Endothelial cell of umbilical vein (primary cell): ENCODE measurements around the gene ZC3H12A. TPM values are rescaled to one million over a fixed set of nuclear protein-coding genes. Genes with fewer than 3 reads are reported as not detected.

Experiments used
- BruUV-seq: library from RNA; stranded (reverse); fragments of 400-500 nt; replicated peaks from 2 replicates; lab custom pipeline; 2021; lab: Mats Ljungman, UMichigan
- CTCF ChIA-PET: fragments of 300-600, 350-600 bp; sonication (Branson Sonifier 250); formaldehyde crosslinking; loops from one replicate; lab custom pipeline; 2021; ENCODE audit warnings: antibody characterized with exemption, inconsistent platforms; lab: Charles Lee
- POLR2A ChIA-PET: fragments of 300-600, 350-600 bp; sonication (Branson Sonifier 250); formaldehyde crosslinking; loops from one replicate; lab custom pipeline; 2021; ENCODE audit warnings: antibody characterized with exemption, inconsistent platforms; lab: Charles Lee
- DNase-seq: peaks from one replicate; pipeline ENCODE4 v3.0.0-alpha.2; 2011; ENCODE audit warnings: low read depth, low spot score
- FAIRE-seq: peaks from 2 replicates; lab custom pipeline; 2011; peaks lifted over from hg19 to GRCh38; lab: Jason Lieb, UNC
- H2AFZ ChIP-seq: 2 replicates; pipeline ENCODE4 v1.6.0; 2012; ENCODE audit warnings: low read depth, low read length, control low read depth, inconsistent platforms
- H3K27ac ChIP-seq: 2 replicates; pipeline ENCODE4 v1.5.1; 2011; ENCODE audit warnings: low read depth, mild to moderate bottlenecking, control low read depth, low read length, moderate library complexity; ENCODE audit not compliant: insufficient read depth
- H3K27me3 ChIP-seq, 2 experiments: 2 replicates each; pipeline versions ENCODE4 v1.6.0 to v1.6.1; 2011; ENCODE audit warnings: low read length in 2 of 2, mixed read lengths in 1 of 2; ENCODE audit not compliant: control insufficient read depth in 2 of 2, insufficient read depth in 2 of 2
- H3K36me3 ChIP-seq, 2 experiments: 2 replicates in 1 of 2; 3 replicates in 1 of 2; pipeline ENCODE4 v1.5.1; 2011; ENCODE audit warnings: low read length in 2 of 2, mild to moderate bottlenecking in 1 of 2, moderate library complexity in 1 of 2; ENCODE audit not compliant: control insufficient read depth in 2 of 2, insufficient read depth in 2 of 2; ENCODE audit errors: extremely low read depth in 1 of 2
- H3K4me1 ChIP-seq: 3 replicates; pipeline ENCODE4 v1.5.1; 2011; ENCODE audit warnings: mild to moderate bottlenecking, low read length; ENCODE audit not compliant: control insufficient read depth, insufficient read depth; ENCODE audit errors: extremely low read depth
- H3K4me2 ChIP-seq: 2 replicates; pipeline ENCODE4 v1.6.1; 2011; ENCODE audit warnings: low read length, control low read depth, mixed read lengths; ENCODE audit not compliant: insufficient read depth
- H3K4me3 ChIP-seq, 3 experiments: fragments of 200-600 bp in 1 of 3; sonication (generic), shearing (Covaris generic) in 1 of 3; replicated peaks in 1 of 3; 2 replicates each; pipeline ENCODE4 v1.5.1; 2011 to 2016; ENCODE audit warnings: control low read depth in 3 of 3, low read length in 3 of 3, mild to moderate bottlenecking in 2 of 3, inconsistent platforms in 1 of 3, low read depth in 1 of 3, moderate library complexity in 1 of 3; ENCODE audit not compliant: insufficient read depth in 1 of 3
- H3K79me2 ChIP-seq: 2 replicates; pipeline ENCODE4 v1.6.0; 2012; ENCODE audit warnings: low read length, inconsistent platforms; ENCODE audit not compliant: control insufficient read depth, insufficient read depth
- H3K9ac ChIP-seq: replicated peaks from 2 replicates; pipeline ENCODE3; 2011; ENCODE audit warnings: low read length, control low read depth; ENCODE audit not compliant: insufficient read depth; ENCODE audit errors: extremely low read depth
- H3K9me1 ChIP-seq: replicated peaks from 3 replicates; pipeline ENCODE4 v1.6.0; 2011; ENCODE audit warnings: mild to moderate bottlenecking, low read length; ENCODE audit not compliant: control insufficient read depth, insufficient read depth; ENCODE audit errors: extremely low read depth
- H3K9me3 ChIP-seq: replicated peaks from 2 replicates; pipeline ENCODE4 v1.5.1; 2012; ENCODE audit warnings: low read length, inconsistent platforms; ENCODE audit not compliant: control insufficient read depth, insufficient read depth
- H4K20me1 ChIP-seq: replicated peaks from 2 replicates; pipeline ENCODE3; 2011; ENCODE audit warnings: mild to moderate bottlenecking, low read length; ENCODE audit not compliant: control insufficient read depth, insufficient read depth; ENCODE audit errors: extremely low read depth
- EZH2 ChIP-seq: IDR thresholded peaks from 2 replicates; pipeline ENCODE4 v1.6.1; 2012; ENCODE audit warnings: borderline replicate concordance, low read depth, mild to moderate bottlenecking, moderate library complexity, low read length, inconsistent platforms; ENCODE audit not compliant: severe bottlenecking
- FOS ChIP-seq: IDR thresholded peaks from 2 replicates; pipeline ENCODE4 v1.6.1; 2011; ENCODE audit warnings: mild to moderate bottlenecking, low read length, moderate library complexity, borderline replicate concordance; ENCODE audit not compliant: insufficient read depth
- GATA2 ChIP-seq: IDR thresholded peaks from 2 replicates; pipeline ENCODE4 v1.7.0; 2011; ENCODE audit warnings: low read depth, mild to moderate bottlenecking, moderate library complexity, mixed read lengths, low read length; ENCODE audit not compliant: insufficient read length, insufficient read depth
- JUN ChIP-seq: IDR thresholded peaks from 2 replicates; pipeline ENCODE4 v1.6.1; 2011; ENCODE audit warnings: borderline replicate concordance, low read depth; ENCODE audit not compliant: insufficient read length, insufficient read depth
- MAX ChIP-seq: IDR thresholded peaks from 2 replicates; pipeline ENCODE4 v1.6.1; 2011; ENCODE audit not compliant: insufficient read depth, insufficient read length
- MYC ChIP-seq: IDR thresholded peaks from one replicate; pipeline ENCODE4 v1.6.1; 2011; ENCODE audit warnings: mild to moderate bottlenecking, low read depth, low read length
- POLR2A ChIP-seq: IDR thresholded peaks from 2 replicates; pipeline ENCODE4 v1.6.1; 2012; ENCODE audit warnings: low read depth, mild to moderate bottlenecking, control low read depth, low read length
- POLR2AphosphoS5 ChIP-seq: IDR thresholded peaks from 2 replicates; pipeline ENCODE4 v1.6.1; 2012; ENCODE audit warnings: low read depth, mild to moderate bottlenecking, control low read depth, low read length, moderate library complexity; ENCODE audit not compliant: insufficient read depth
- dilution Hi-C: fragments of 300-500 bp; cut with MboI; formaldehyde crosslinking; loops from one replicate; pipeline ENCODE4 v1.15.0; 2019; ENCODE audit warnings: low sequenced_read_pairs; ENCODE audit not compliant: extremely low pct_ligation_motif_present
- intact Hi-C: fragments of 100-400 bp; cut with micrococcal nuclease; formaldehyde crosslinking; loops from one replicate; pipeline ENCODE4 v1.10.0; 2022
- polyA plus RNA-seq, 4 experiments: library from polyadenylated mRNA; depleted of rRNA in 3 of 4; stranded (reverse) in 3 of 4; unstranded in 1 of 4; fragments of >200 nt; gene quantifications; 2 replicates each; pipeline versions ENCODE4 v1.2.1 to v1.2.3, GENCODE V29; 2011 to 2012; ENCODE audit warnings: missing spikeins in 1 of 4
- total RNA-seq: library from RNA; stranded (reverse); gene quantifications from 2 replicates; pipeline ENCODE4 v1.2.3, GENCODE V29; 2021
- TF ChIP-seq, protein P1 (sequence below), 2 donors: IDR thresholded peaks; 1 replicate in 1 of 2; 2 replicates in 1 of 2; pipeline ENCODE4 v1.5.1; 2011; ENCODE audit warnings: low read length in 2 of 2, mild to moderate bottlenecking in 2 of 2, moderate library complexity in 2 of 2, control low read depth in 1 of 2, inconsistent platforms in 1 of 2, low read depth in 1 of 2; ENCODE audit not compliant: insufficient read depth in 1 of 2; ENCODE audit errors: extremely low read depth in 1 of 2

Gene ZC3H12A
- total and polyA plus RNA-seq, 2 donors (not counting 3 experiments of a cell fraction or from before 2014, with no cell fraction given), result 6.3 to 9.4 TPM

DNA sequence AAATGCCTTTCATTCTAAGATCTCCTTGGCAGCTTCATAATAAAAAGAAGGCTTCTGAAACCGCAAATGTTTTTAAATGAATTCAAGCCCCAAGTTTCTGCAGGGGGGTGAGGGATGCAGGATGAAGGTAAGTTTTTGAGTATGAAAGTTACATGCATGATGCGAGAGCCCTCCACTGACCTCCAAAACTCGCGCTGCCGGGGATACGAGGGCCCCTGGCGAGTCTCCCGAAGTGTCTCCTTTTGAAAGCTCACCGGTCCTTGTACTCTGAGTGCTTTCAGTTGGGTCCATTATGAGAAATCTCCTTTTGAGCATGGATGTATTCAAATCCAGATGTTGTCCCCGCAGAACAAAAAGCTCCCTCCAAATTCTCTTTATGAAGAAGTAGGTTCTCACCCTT lies 18.9 kb upstream of the ZC3H12A start:
- Histone ChIP-seq H3K4me1 (peaks cover 4% of the 10 kb centered on the region), H3K79me2 (no peaks in the 10 kb centered on the region), H3K9ac (no peak overlapping the region), H3K4me2 (no peak overlapping the region), H4K20me1 (no peaks in the 10 kb centered on the region), H2AFZ (no peak overlapping the region), H3K27ac (no peak overlapping the region), H3K36me3 (no peaks in the 10 kb centered on the region), H3K4me3 (no peak overlapping the region), H3K9me1 (no peaks in the 10 kb centered on the region), H3K9me3 (no peaks in the 10 kb centered on the region), H3K27me3 (no peaks in the 10 kb centered on the region)
- ChIA-PET CTCF (interaction anchor here (0.7 to 9.9 kb wide), 10 partner anchors 10 to 879 kb away, joined by 3 to 337 read pairs (median 8); partner anchors contain the start of genes MEAF6 and ZC3H12A), POLR2A (interaction anchor here (1.5 kb wide), 1 partner anchor 31 kb away, joined by 6 read pairs; no protein-coding TSS in a partner anchor)
- no TSS peak for BruUV-seq
- TF ChIP-seq FOS, result no peak
- TF ChIP-seq GATA2, result no peak
- TF ChIP-seq EZH2, result no peak
- TF ChIP-seq POLR2AphosphoS5, result no peak
- TF ChIP-seq MAX, result no peak
- TF ChIP-seq JUN, result no peak
- TF ChIP-seq POLR2A, result no peak
- no peak for TF ChIP-seq MYC
- TF ChIP-seq, protein P1, sequence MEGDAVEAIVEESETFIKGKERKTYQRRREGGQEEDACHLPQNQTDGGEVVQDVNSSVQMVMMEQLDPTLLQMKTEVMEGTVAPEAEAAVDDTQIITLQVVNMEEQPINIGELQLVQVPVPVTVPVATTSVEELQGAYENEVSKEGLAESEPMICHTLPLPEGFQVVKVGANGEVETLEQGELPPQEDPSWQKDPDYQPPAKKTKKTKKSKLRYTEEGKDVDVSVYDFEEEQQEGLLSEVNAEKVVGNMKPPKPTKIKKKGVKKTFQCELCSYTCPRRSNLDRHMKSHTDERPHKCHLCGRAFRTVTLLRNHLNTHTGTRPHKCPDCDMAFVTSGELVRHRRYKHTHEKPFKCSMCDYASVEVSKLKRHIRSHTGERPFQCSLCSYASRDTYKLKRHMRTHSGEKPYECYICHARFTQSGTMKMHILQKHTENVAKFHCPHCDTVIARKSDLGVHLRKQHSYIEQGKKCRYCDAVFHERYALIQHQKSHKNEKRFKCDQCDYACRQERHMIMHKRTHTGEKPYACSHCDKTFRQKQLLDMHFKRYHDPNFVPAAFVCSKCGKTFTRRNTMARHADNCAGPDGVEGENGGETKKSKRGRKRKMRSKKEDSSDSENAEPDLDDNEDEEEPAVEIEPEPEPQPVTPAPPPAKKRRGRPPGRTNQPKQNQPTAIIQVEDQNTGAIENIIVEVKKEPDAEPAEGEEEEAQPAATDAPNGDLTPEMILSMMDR (IDR thresholded peaks at IDR 0.05; ENCODE audit: extremely low read depth in 1 of 2, insufficient read depth in 1 of 2, low read depth in 1 of 2, low read length in 2 of 2), result no peak
- FAIRE-seq (no peak), DNase-seq (no peak)
- dilution Hi-C loops, result no loop called here
- intact Hi-C loops, result loop anchor here (1.0 to 5.0 kb wide), 5 partner anchors 16 to 227 kb away; partner anchors contain the start of gene SNIP1
